RWPE2 (cell line): ENCODE results near the gene MYO1D.

Experiments used
- ATAC-seq: fragments of 200-7000 bp; cut with Tn5 transposase; 3 replicates; pipeline ENCODE4 v1.9.1; 2021; ENCODE audit warnings: low read depth
- DNase-seq: peaks from one replicate; pipeline ENCODE4 v3.0.0-alpha.2; 2020; ENCODE audit warnings: low spot score
- H3K27ac ChIP-seq: fragments of 450-650 bp; 2 replicates; pipeline ENCODE4 v1.5.1; 2017; ENCODE audit warnings: mild to moderate bottlenecking; ENCODE audit not compliant: poor library complexity, severe bottlenecking
- H3K27me3 ChIP-seq: fragments of 250-450 bp; sonication (Bioruptor Pico); 2 replicates; pipeline ENCODE4 v1.5.1; 2021; ENCODE audit warnings: mild to moderate bottlenecking, moderate library complexity; ENCODE audit not compliant: insufficient read depth, poor library complexity, severe bottlenecking
- H3K36me3 ChIP-seq: fragments of 250-450 bp; sonication (Bioruptor Pico); 2 replicates; pipeline ENCODE4 v1.5.1; 2020; ENCODE audit warnings: low read depth, mild to moderate bottlenecking, moderate library complexity
- H3K4me1 ChIP-seq: fragments of 250-450 bp; sonication (Bioruptor Pico); 2 replicates; pipeline ENCODE4 v1.5.1; 2021; ENCODE audit warnings: mild to moderate bottlenecking, moderate library complexity; ENCODE audit not compliant: insufficient read depth, poor library complexity, severe bottlenecking
- H3K4me3 ChIP-seq: fragments of 250-450 bp; sonication (Bioruptor Pico); 2 replicates; pipeline ENCODE4 v1.5.1; 2021; ENCODE audit warnings: mild to moderate bottlenecking, moderate library complexity; ENCODE audit not compliant: severe bottlenecking
- H3K9me3 ChIP-seq: fragments of 250-450 bp; sonication (Bioruptor Pico); 2 replicates; pipeline ENCODE4 v1.5.1; 2021; ENCODE audit warnings: mild to moderate bottlenecking, moderate library complexity; ENCODE audit not compliant: severe bottlenecking
- TF ChIP-seq, protein P1 (sequence below): fragments of 450-650 bp; IDR thresholded peaks from one replicate; pipeline ENCODE4 v1.5.1; 2017; ENCODE audit warnings: mild to moderate bottlenecking, moderate library complexity; ENCODE audit not compliant: poor library complexity, severe bottlenecking

The MYO1D gene

GRCh38 chr17:32601866-32602265 is 275.1 kb downstream of the MYO1D start:
- ATAC-seq (no peak), DNase-seq (no peak)
- Histone ChIP-seq H3K27me3 (no peaks in the 10 kb centered on the region), H3K27ac (no peak overlapping the region), H3K4me1 (no peaks in the 10 kb centered on the region), H3K36me3 (0 out of 2 replicates have a peak, but pooled peaks cover 2% of the 10 kb centered on the region), H3K9me3 (no peaks in the 10 kb centered on the region), H3K4me3 (no peak overlapping the region)
- TF ChIP-seq, protein P1, sequence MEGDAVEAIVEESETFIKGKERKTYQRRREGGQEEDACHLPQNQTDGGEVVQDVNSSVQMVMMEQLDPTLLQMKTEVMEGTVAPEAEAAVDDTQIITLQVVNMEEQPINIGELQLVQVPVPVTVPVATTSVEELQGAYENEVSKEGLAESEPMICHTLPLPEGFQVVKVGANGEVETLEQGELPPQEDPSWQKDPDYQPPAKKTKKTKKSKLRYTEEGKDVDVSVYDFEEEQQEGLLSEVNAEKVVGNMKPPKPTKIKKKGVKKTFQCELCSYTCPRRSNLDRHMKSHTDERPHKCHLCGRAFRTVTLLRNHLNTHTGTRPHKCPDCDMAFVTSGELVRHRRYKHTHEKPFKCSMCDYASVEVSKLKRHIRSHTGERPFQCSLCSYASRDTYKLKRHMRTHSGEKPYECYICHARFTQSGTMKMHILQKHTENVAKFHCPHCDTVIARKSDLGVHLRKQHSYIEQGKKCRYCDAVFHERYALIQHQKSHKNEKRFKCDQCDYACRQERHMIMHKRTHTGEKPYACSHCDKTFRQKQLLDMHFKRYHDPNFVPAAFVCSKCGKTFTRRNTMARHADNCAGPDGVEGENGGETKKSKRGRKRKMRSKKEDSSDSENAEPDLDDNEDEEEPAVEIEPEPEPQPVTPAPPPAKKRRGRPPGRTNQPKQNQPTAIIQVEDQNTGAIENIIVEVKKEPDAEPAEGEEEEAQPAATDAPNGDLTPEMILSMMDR, result no peak

GRCh38 chr17:32596628-32597027 is 280.3 kb downstream of the MYO1D start:
- H3K4me1 ChIP-seq, result no peaks in the 10 kb centered on the region
- no peak overlapping the region for H3K27ac ChIP-seq
- no peaks in the 10 kb centered on the region for H3K27me3 ChIP-seq
- TF ChIP-seq, protein P1, result no peak
- H3K9me3 ChIP-seq, result no peaks in the 10 kb centered on the region
- DNase-seq (no peak), ATAC-seq (no peak)
- H3K36me3 ChIP-seq, result no peaks in the 10 kb centered on the region
- H3K4me3 ChIP-seq, result no peak overlapping the region

DNA sequence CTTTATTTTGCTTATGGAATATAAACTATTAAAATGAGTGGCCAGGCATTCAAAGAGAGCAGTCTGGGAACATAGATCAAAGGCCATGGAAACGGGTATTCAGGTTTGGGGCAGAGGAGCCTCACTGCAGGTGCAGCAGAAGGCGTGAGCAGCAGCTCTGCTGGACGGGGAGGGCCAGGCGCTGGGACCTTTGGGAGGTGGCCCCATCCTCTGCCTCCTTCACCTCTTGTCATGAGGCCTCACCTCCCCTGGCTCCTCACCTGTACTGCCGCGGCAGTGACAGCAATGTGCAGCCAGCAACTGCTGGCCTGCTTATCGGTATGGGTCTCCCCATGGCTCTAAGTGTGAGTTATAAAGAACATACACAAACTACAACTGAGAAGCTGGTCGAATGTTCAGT is 280.7 kb downstream of the MYO1D start:
- Histone ChIP-seq H3K36me3 (no peaks in the 10 kb centered on the region), H3K4me1 (no peaks in the 10 kb centered on the region), H3K4me3 (no peak overlapping the region), H3K27me3 (no peaks in the 10 kb centered on the region), H3K9me3 (no peaks in the 10 kb centered on the region), H3K27ac (no peak overlapping the region)
- ATAC-seq (no peak), DNase-seq (no peak)
- TF ChIP-seq, protein P1, result no peak

GRCh38 chr17:32593003-32593402 is 283.9 kb downstream of the MYO1D start:
- H3K27ac ChIP-seq, result no peak overlapping the region
- no peaks in the 10 kb centered on the region for H3K27me3 ChIP-seq
- TF ChIP-seq, protein P1, result no peak
- H3K9me3 ChIP-seq, result no peaks in the 10 kb centered on the region
- no peak overlapping the region for H3K4me3 ChIP-seq
- ATAC-seq (no peak), DNase-seq (no peak)
- no peaks in the 10 kb centered on the region for H3K4me1 ChIP-seq
- no peaks in the 10 kb centered on the region for H3K36me3 ChIP-seq

- H3K27me3 ChIP-seq, result no peaks in the 10 kb centered on the region
- H3K9me3 ChIP-seq, result no peaks in the 10 kb centered on the region
- H3K36me3 ChIP-seq, result no peaks in the 10 kb centered on the region
- DNase-seq, result no peak
- no peak overlapping the region for H3K27ac ChIP-seq
- H3K4me3 ChIP-seq, result no peak overlapping the region
- no peaks in the 10 kb centered on the region for H3K4me1 ChIP-seq
- ATAC-seq, result no peak
- TF ChIP-seq, protein P1, result no peak
Measured at GRCh38 chr17:32591405-32591804, 285.5 kb downstream of the MYO1D start.
